Lower leg skin (tissue), 4 donors: ENCODE measurements around the gene SCD5. TPM values are rescaled to one million over a fixed set of nuclear protein-coding genes. Genes with fewer than 3 reads are reported as not detected.

Experiments
- DNase-seq, 2 donors: peaks; one replicate each; pipeline ENCODE4 v3.0.0-alpha.2; 2019; ENCODE audit warnings: low spot score in 2 of 2
- H3K4me3 ChIP-seq: fragments of 200-600 bp; sonication (generic); 2 replicates; pipeline ENCODE4 v1.5.1; 2017; ENCODE audit warnings: mild to moderate bottlenecking, low read depth; ENCODE audit not compliant: poor library complexity, severe bottlenecking
- POLR2A ChIP-seq, 2 donors: fragments of 450-650 bp; IDR thresholded peaks; one replicate each; pipeline ENCODE4 v1.6.1; 2016 to 2017; ENCODE audit warnings: antibody characterized with exemption in 2 of 2, mild to moderate bottlenecking in 1 of 2, moderate library complexity in 1 of 2
- WGBS, 2 donors: methylation state at CpG; one replicate each; pipeline ENCODE4 v1.1.5; 2018; 5-methylcytosine and 5-hydroxymethylcytosine counted together
- intact Hi-C: fragments of 100-400 bp; cut with DNase I; formaldehyde crosslinking; loops from one replicate; pipeline ENCODE4 v1.15.0; 2023; ENCODE audit warnings: low total_unique reads
- total RNA-seq, 4 donors: library from RNA; depleted of rRNA; stranded (reverse); fragments of >200 nt; gene quantifications; one replicate each; pipeline ENCODE4 v1.1.0, GENCODE V29; 2016
- TF ChIP-seq, protein P1 (sequence below), 3 donors: fragments of 450-650 bp; IDR thresholded peaks; one replicate each; pipeline ENCODE4 v1.5.1; 2016; ENCODE audit warnings: antibody characterized with exemption in 3 of 3, mild to moderate bottlenecking in 3 of 3, moderate library complexity in 2 of 3

SCD5 gene
- total RNA-seq, 4 donors from 2014 or later, result 4.6 to 16.9 (median 11.6) TPM

DNA sequence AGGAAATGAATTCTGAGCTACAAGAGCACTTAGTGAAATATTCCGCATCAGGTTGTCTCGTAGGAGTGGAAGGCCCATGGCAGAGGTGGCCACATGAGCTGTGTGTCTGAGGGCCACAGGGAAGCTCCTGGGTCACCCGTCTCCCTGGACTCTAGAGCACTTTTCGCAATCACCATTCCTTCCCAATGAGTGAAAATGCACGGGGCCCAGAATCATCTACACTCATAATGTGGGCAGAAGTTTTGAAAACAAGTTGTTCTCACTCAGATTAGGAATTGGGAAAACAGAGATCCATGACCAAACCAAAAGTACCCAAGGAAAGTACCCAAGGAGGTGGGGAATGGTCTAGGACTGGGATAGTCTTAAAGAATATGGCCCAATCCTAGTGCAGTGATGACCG, 94.4 kb downstream of the SCD5 start:
- intact Hi-C loops, result no loop called here
- TF ChIP-seq, protein P1, sequence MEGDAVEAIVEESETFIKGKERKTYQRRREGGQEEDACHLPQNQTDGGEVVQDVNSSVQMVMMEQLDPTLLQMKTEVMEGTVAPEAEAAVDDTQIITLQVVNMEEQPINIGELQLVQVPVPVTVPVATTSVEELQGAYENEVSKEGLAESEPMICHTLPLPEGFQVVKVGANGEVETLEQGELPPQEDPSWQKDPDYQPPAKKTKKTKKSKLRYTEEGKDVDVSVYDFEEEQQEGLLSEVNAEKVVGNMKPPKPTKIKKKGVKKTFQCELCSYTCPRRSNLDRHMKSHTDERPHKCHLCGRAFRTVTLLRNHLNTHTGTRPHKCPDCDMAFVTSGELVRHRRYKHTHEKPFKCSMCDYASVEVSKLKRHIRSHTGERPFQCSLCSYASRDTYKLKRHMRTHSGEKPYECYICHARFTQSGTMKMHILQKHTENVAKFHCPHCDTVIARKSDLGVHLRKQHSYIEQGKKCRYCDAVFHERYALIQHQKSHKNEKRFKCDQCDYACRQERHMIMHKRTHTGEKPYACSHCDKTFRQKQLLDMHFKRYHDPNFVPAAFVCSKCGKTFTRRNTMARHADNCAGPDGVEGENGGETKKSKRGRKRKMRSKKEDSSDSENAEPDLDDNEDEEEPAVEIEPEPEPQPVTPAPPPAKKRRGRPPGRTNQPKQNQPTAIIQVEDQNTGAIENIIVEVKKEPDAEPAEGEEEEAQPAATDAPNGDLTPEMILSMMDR (IDR thresholded peaks at IDR 0.05), result no peak
- TF ChIP-seq POLR2A (IDR thresholded peaks at IDR 0.05), result no peak
- DNase-seq, result no peak
- H3K4me3 ChIP-seq, result no peak overlapping the region
- WGBS, 2 donors, result 95 to 96% methylated on average over 6 of the region's 6 CpGs

DNA sequence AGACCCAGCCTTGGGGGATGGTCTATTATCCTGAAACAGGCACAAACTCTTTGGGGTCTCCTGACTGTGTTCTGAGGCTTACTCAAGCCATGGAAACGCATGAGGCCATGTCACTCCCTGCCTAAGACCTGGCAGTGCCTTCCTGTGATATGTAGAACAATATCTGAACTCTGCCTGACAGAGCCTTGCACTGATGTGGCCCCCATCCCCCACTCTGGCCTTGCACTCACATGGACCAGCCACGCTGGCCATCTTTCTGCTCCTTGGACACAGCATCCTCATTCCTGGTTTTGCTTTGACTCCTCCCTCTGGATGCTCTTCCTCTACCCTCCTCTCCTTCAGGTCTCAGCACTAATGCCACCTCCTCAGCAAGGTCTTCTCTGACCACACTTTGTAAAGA, 100.2 kb downstream of the SCD5 start:
- intact Hi-C loops, result no loop called here
- H3K4me3 ChIP-seq, result no peak overlapping the region
- WGBS, 2 donors, result 90 to 92% methylated on average over 2 of the region's 2 CpGs
- DNase-seq, result no peak
- no peak for TF ChIP-seq POLR2A (IDR thresholded peaks at IDR 0.05)
- TF ChIP-seq, protein P1 (IDR thresholded peaks at IDR 0.05), result no peak

DNA sequence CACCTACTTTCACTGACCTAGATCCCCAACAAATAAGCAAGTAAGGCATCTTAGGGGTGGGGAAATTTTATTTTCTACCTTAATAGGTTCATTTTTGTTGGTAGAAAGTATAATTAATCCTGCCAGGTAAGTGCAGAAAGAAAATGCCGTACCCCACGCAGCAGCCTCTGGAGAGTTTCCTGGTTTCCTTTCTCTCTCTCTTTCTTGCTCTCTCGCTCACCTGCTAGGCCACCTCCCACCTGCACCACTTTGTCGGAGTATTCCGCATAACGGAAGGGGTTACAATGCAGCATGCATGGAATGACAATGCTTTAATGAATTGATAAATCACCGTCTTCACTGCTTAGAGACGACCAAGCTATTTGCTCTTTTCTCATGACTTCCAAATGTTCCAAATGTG, 101.0 kb downstream of the SCD5 start:
- H3K4me3 ChIP-seq, result no peak overlapping the region
- TF ChIP-seq, protein P1 (IDR thresholded peaks at IDR 0.05), result no peak
- no peak for TF ChIP-seq POLR2A (IDR thresholded peaks at IDR 0.05)
- DNase-seq, result no peak
- intact Hi-C loops, result no loop called here
- WGBS, 2 donors, result 86% methylated on average over 8 of the region's 8 CpGs

DNA sequence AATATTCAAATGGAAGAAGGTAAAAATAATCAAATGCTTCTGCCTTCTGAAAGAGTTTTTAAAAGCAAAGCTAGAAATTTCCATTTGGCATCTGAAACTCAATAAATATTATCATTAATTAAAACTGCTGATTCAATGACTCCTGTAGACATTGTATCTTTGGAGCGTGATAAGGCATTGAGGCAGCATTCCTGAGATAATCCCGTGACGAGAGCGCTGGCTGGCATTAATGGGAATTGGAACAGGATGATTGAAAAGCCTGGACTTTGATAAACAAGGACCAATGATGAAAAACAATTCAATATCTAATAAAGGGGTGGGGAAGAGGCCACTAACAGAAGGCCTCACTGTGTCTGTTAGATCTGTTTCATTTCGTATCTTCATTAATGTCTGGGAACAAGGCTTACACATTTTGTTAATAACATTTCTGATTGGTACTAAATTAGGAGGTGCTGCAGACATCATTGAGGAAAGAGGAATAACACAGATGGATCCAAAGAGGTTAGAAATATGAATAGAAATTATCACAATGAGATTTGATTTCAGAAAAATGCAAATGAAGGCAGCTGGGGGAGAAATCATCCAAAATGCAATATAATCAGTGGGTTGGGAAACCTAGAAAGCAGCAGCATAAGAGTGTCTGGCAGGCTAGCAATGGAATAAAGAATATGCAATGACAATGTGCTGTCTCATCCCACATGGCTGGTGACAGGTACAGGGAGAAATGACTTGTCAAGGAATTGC, 102.3 kb downstream of the SCD5 start:
- intact Hi-C loops, result no loop called here
- no peak for DNase-seq
- H3K4me3 ChIP-seq, result no peak overlapping the region
- WGBS, 2 donors, result 82 to 84% methylated on average over 5 of the region's 5 CpGs
- TF ChIP-seq, protein P1 (IDR thresholded peaks at IDR 0.05), result no peak
- no peak for TF ChIP-seq POLR2A (IDR thresholded peaks at IDR 0.05)

DNA sequence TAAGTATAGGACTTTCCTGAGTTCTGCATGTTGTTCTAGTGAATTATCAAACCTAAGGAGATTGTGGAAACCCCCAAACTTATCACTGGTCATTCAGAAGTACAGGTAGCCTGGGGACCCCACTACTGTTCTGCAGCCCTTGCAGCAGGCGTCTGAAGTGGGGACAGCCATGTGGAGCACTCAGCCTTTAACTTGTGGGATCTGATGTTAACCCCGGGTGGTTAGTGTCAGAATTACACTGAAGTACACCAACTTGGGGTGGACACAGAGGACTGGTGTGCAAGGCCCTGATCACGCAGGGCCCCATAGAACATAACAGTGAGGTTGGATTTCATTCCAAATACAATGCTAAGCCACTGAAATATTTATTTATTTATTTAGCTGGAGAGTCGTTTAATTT, 103.7 kb downstream of the SCD5 start:
- TF ChIP-seq, protein P1 (IDR thresholded peaks at IDR 0.05), result no peak
- no peak for TF ChIP-seq POLR2A (IDR thresholded peaks at IDR 0.05)
- no peak overlapping the region for H3K4me3 ChIP-seq
- intact Hi-C loops, result no loop called here
- DNase-seq, result no peak
- 82 to 92% methylated on average over 4 of the region's 4 CpGs for WGBS, 2 donors

DNA sequence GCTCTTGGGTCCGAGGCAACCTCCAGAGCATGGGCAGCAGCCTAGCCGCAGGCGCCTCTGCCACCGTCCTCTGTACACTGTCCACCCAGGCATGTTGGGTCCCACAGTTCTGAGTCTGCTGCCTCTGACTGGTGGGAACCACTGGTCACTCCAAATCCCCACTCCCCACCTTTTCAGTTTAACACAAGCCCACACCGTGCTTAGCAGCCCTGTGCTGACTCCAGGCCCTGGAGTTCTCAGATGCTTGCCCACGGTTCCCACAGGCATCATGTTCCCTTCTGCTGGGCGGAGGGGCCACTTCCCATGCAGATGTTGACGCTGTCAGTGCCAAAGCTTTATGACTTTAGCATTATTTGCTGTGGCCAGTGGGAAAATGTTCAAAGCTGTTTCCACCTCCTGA, 104.5 kb downstream of the SCD5 start:
- WGBS, 2 donors, result 73 to 77% methylated on average over 8 of the region's 8 CpGs
- intact Hi-C loops, result no loop called here
- no peak for TF ChIP-seq POLR2A (IDR thresholded peaks at IDR 0.05)
- TF ChIP-seq, protein P1 (IDR thresholded peaks at IDR 0.05), result no peak
- H3K4me3 ChIP-seq, result no peak overlapping the region
- no peak for DNase-seq
